HEK293 (cell line): Measurements from ENCODE around the gene TYMS.

Experiments used
- GLIS1 ChIP-seq: fragments of 450-650 bp; formaldehyde crosslinking; IDR thresholded peaks from 2 replicates; pipeline ENCODE4 v1.5.1; 2016; ENCODE audit warnings: missing biosample characterization, missing genetic modification characterization
- KLF10 ChIP-seq: fragments of 450-650 bp; IDR thresholded peaks from 2 replicates; pipeline ENCODE4 v1.5.1; 2018; ENCODE audit warnings: missing biosample characterization, mild to moderate bottlenecking, missing genetic modification characterization
- OSR2 ChIP-seq: fragments of 450-650 bp; formaldehyde crosslinking; IDR thresholded peaks from 2 replicates; pipeline ENCODE4 v1.5.1; 2016; ENCODE audit warnings: missing biosample characterization, missing genetic modification characterization
- WT1 ChIP-seq: fragments of 450-650 bp; formaldehyde crosslinking; IDR thresholded peaks from 2 replicates; pipeline ENCODE4 v1.5.1; 2016; ENCODE audit warnings: missing biosample characterization, missing genetic modification characterization
- YY1 ChIP-seq: fragments of 450-650 bp; formaldehyde crosslinking; IDR thresholded peaks from 2 replicates; pipeline ENCODE4 v1.5.1; 2018; ENCODE audit warnings: missing biosample characterization, missing genetic modification characterization
- ZNF114 ChIP-seq: fragments of 450-650 bp; formaldehyde crosslinking; IDR thresholded peaks from 2 replicates; pipeline ENCODE4 v1.5.0; 2017; ENCODE audit warnings: missing biosample characterization, missing genetic modification characterization
- ZNF211 ChIP-seq: fragments of 450-650 bp; formaldehyde crosslinking; IDR thresholded peaks from 2 replicates; pipeline ENCODE4 v1.5.1; 2016; ENCODE audit warnings: low read depth, missing biosample characterization, missing genetic modification characterization
- ZNF223 ChIP-seq: fragments of 450-650 bp; formaldehyde crosslinking; IDR thresholded peaks from 2 replicates; pipeline ENCODE4 v1.5.1; 2016; ENCODE audit warnings: missing biosample characterization, missing genetic modification characterization
- ZNF324 ChIP-seq: fragments of 450-650 bp; formaldehyde crosslinking; IDR thresholded peaks from 2 replicates; pipeline ENCODE4 v1.5.1; 2016; ENCODE audit warnings: missing biosample characterization, missing genetic modification characterization
- ZNF404 ChIP-seq: fragments of 450-650 bp; formaldehyde crosslinking; IDR thresholded peaks from 2 replicates; pipeline ENCODE4 v1.5.1; 2017; ENCODE audit warnings: missing biosample characterization, missing genetic modification characterization
- ZNF423 ChIP-seq: fragments of 450-650 bp; formaldehyde crosslinking; IDR thresholded peaks from 2 replicates; pipeline ENCODE4 v1.5.1; 2016; ENCODE audit warnings: missing biosample characterization, missing genetic modification characterization
- ZNF433 ChIP-seq: fragments of 450-650 bp; formaldehyde crosslinking; IDR thresholded peaks from 2 replicates; pipeline ENCODE4 v1.5.1; 2016; ENCODE audit warnings: missing biosample characterization, missing genetic modification characterization, low read depth
- ZNF501 ChIP-seq: fragments of 450-650 bp; formaldehyde crosslinking; IDR thresholded peaks from 2 replicates; pipeline ENCODE4 v1.5.1; 2016; ENCODE audit warnings: missing biosample characterization, missing genetic modification characterization
- ZNF544 ChIP-seq: fragments of 450-650 bp; formaldehyde crosslinking; IDR thresholded peaks from 2 replicates; pipeline ENCODE4 v1.5.0; 2017; ENCODE audit warnings: missing biosample characterization, missing genetic modification characterization
- ZNF558 ChIP-seq: fragments of 450-650 bp; formaldehyde crosslinking; IDR thresholded peaks from 2 replicates; pipeline ENCODE4 v1.5.1; 2016; ENCODE audit warnings: missing biosample characterization, missing genetic modification characterization
- ZNF560 ChIP-seq: fragments of 450-650 bp; formaldehyde crosslinking; IDR thresholded peaks from 2 replicates; pipeline ENCODE4 v1.5.1; 2017; ENCODE audit warnings: missing biosample characterization, missing genetic modification characterization, borderline replicate concordance
- ZNF776 ChIP-seq: fragments of 450-650 bp; formaldehyde crosslinking; IDR thresholded peaks from 2 replicates; pipeline ENCODE4 v1.5.0; 2017; ENCODE audit warnings: missing biosample characterization, missing genetic modification characterization, borderline replicate concordance
- ZNF785 ChIP-seq: fragments of 450-650 bp; formaldehyde crosslinking; IDR thresholded peaks from 2 replicates; pipeline ENCODE4 v1.5.1; 2016; ENCODE audit warnings: missing biosample characterization, missing genetic modification characterization
- ZSCAN23 ChIP-seq: fragments of 450-650 bp; formaldehyde crosslinking; IDR thresholded peaks from 2 replicates; pipeline ENCODE4 v1.5.1; 2016; ENCODE audit warnings: missing biosample characterization, missing genetic modification characterization
- ZXDB ChIP-seq: fragments of 450-650 bp; formaldehyde crosslinking; IDR thresholded peaks from 2 replicates; pipeline ENCODE4 v1.5.1; 2016; ENCODE audit warnings: missing biosample characterization, missing genetic modification characterization
- TF ChIP-seq, protein P1 (sequence below): fragments of 450-650 bp; formaldehyde crosslinking; IDR thresholded peaks from 2 replicates; pipeline ENCODE4 v1.5.1; 2016; ENCODE audit warnings: missing biosample characterization, missing genetic modification characterization
- TF ChIP-seq, protein P2 (sequence below): fragments of 450-650 bp; formaldehyde crosslinking; IDR thresholded peaks from 2 replicates; pipeline ENCODE4 v1.5.1; 2016; ENCODE audit warnings: missing biosample characterization, missing genetic modification characterization
- TF ChIP-seq, protein P3 (sequence below): fragments of 450-650 bp; formaldehyde crosslinking; IDR thresholded peaks from 2 replicates; pipeline ENCODE4 v1.5.1; 2016; ENCODE audit warnings: missing biosample characterization, missing genetic modification characterization
- TF ChIP-seq, protein P4 (sequence below): fragments of 450-650 bp; formaldehyde crosslinking; IDR thresholded peaks from 2 replicates; pipeline ENCODE4 v1.5.1; 2016; ENCODE audit warnings: missing biosample characterization, missing genetic modification characterization
- TF ChIP-seq, protein P5 (sequence below): fragments of 450-650 bp; formaldehyde crosslinking; IDR thresholded peaks from 2 replicates; pipeline ENCODE4 v1.5.1; 2017; ENCODE audit warnings: missing biosample characterization, missing genetic modification characterization

TYMS gene

DNA sequence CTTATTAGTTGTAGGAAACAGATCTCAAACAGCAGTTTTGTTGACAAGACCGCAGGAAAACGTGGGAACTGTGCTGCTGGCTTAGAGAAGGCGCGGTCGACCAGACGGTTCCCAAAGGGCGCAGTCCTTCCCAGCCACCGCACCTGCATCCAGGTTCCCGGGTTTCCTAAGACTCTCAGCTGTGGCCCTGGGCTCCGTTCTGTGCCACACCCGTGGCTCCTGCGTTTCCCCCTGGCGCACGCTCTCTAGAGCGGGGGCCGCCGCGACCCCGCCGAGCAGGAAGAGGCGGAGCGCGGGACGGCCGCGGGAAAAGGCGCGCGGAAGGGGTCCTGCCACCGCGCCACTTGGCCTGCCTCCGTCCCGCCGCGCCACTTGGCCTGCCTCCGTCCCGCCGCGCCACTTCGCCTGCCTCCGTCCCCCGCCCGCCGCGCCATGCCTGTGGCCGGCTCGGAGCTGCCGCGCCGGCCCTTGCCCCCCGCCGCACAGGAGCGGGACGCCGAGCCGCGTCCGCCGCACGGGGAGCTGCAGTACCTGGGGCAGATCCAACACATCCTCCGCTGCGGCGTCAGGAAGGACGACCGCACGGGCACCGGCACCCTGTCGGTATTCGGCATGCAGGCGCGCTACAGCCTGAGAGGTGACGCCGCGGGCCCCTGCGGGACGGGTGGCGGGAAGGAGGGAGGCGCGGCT, at the start of gene TYMS (continued):
- TF ChIP-seq ZNF433 (tag by site-specific recombination) (no peak), ZXDB (tag by site-specific recombination) (peak; percentile 82), ZNF776 (tag by site-specific recombination) (no peak), ZNF785 (no peak), ZNF423 (tag by site-specific recombination) (no peak), YY1 (tag by site-specific recombination) (no peak), GLIS1 (tag by site-specific recombination) (peak; percentile 42; the same call in 1 of the 2 replicates), ZNF223 (tag by site-specific recombination) (no peak), ZNF114 (tag by site-specific recombination) (no peak), ZNF544 (tag by site-specific recombination) (no peak), KLF10 (peak; percentile 68), ZNF558 (no peak), ZNF324 (tag by site-specific recombination) (0 out of 2 replicates have a peak, but pooled peaks have one; percentile 43), ZNF560 (no peak), WT1 (tag by site-specific recombination) (no peak), ZNF211 (no peak), ZSCAN23 (0 out of 2 replicates have a peak, but pooled peaks have one; percentile 37), ZNF404 (tag by site-specific recombination) (no peak), OSR2 (tag by site-specific recombination) (no peak), ZNF501 (no peak)
- TF ChIP-seq, protein P1, sequence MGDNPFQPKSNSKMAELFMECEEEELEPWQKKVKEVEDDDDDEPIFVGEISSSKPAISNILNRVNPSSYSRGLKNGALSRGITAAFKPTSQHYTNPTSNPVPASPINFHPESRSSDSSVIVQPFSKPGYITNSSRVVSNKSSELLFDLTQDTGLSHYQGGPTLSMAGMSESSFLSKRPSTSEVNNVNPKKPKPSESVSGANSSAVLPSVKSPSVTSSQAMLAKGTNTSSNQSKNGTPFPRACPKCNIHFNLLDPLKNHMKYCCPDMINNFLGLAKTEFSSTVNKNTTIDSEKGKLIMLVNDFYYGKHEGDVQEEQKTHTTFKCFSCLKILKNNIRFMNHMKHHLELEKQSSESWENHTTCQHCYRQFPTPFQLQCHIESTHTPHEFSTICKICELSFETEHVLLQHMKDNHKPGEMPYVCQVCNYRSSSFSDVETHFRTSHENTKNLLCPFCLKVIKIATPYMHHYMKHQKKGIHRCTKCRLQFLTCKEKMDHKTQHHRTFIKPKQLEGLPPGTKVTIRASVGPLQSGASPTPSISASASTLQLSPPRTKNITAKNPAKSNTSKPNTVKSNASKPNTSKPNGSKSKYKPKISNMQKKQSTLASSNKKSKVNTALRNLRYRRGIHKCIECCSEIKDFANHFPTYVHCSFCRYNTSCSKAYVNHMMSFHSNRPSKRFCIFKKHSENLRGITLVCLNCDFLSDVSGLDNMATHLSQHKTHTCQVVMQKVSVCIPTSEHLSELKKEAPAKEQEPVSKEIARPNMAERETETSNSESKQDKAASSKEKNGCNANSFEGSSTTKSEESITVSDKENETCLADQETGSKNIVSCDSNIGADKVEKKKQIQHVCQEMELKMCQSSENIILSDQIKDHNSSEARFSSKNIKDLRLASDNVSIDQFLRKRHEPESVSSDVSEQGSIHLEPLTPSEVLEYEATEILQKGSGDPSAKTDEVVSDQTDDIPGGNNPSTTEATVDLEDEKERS (tag by site-specific recombination), result no peak
- TF ChIP-seq, protein P2, sequence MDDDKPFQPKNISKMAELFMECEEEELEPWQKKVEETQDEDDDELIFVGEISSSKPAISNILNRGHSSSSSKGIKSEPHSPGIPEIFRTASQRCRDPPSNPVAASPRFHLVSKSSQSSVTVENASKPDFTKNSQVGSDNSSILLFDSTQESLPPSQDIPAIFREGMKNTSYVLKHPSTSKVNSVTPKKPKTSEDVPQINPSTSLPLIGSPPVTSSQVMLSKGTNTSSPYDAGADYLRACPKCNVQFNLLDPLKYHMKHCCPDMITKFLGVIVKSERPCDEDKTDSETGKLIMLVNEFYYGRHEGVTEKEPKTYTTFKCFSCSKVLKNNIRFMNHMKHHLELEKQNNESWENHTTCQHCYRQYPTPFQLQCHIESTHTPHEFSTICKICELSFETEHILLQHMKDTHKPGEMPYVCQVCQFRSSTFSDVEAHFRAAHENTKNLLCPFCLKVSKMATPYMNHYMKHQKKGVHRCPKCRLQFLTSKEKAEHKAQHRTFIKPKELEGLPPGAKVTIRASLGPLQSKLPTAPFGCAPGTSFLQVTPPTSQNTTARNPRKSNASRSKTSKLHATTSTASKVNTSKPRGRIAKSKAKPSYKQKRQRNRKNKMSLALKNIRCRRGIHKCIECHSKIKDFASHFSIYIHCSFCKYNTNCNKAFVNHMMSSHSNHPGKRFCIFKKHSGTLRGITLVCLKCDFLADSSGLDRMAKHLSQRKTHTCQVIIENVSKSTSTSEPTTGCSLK (tag by site-specific recombination), result no peak
- TF ChIP-seq, protein P3, sequence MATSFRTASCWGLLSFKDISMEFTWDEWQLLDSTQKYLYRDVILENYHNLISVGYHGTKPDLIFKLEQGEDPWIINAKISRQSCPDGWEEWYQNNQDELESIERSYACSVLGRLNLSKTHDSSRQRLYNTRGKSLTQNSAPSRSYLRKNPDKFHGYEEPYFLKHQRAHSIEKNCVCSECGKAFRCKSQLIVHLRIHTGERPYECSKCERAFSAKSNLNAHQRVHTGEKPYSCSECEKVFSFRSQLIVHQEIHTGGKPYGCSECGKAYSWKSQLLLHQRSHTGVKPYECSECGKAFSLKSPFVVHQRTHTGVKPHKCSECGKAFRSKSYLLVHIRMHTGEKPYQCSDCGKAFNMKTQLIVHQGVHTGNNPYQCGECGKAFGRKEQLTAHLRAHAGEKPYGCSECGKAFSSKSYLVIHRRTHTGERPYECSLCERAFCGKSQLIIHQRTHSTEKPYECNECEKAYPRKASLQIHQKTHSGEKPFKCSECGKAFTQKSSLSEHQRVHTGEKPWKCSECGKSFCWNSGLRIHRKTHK (tag by site-specific recombination), result no peak
- TF ChIP-seq, protein P4, sequence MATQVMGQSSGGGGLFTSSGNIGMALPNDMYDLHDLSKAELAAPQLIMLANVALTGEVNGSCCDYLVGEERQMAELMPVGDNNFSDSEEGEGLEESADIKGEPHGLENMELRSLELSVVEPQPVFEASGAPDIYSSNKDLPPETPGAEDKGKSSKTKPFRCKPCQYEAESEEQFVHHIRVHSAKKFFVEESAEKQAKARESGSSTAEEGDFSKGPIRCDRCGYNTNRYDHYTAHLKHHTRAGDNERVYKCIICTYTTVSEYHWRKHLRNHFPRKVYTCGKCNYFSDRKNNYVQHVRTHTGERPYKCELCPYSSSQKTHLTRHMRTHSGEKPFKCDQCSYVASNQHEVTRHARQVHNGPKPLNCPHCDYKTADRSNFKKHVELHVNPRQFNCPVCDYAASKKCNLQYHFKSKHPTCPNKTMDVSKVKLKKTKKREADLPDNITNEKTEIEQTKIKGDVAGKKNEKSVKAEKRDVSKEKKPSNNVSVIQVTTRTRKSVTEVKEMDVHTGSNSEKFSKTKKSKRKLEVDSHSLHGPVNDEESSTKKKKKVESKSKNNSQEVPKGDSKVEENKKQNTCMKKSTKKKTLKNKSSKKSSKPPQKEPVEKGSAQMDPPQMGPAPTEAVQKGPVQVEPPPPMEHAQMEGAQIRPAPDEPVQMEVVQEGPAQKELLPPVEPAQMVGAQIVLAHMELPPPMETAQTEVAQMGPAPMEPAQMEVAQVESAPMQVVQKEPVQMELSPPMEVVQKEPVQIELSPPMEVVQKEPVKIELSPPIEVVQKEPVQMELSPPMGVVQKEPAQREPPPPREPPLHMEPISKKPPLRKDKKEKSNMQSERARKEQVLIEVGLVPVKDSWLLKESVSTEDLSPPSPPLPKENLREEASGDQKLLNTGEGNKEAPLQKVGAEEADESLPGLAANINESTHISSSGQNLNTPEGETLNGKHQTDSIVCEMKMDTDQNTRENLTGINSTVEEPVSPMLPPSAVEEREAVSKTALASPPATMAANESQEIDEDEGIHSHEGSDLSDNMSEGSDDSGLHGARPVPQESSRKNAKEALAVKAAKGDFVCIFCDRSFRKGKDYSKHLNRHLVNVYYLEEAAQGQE, result no peak
- TF ChIP-seq, protein P5, sequence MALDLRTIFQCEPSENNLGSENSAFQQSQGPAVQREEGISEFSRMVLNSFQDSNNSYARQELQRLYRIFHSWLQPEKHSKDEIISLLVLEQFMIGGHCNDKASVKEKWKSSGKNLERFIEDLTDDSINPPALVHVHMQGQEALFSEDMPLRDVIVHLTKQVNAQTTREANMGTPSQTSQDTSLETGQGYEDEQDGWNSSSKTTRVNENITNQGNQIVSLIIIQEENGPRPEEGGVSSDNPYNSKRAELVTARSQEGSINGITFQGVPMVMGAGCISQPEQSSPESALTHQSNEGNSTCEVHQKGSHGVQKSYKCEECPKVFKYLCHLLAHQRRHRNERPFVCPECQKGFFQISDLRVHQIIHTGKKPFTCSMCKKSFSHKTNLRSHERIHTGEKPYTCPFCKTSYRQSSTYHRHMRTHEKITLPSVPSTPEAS (tag by site-specific recombination), result no peak
